Measurements from ENCODE around the gene SUCLG1.

- TF ChIP-seq CTCF (IDR thresholded peaks at IDR 0.05; ENCODE audit: low read depth, low read length), result no peak
- TF ChIP-seq EZH2phosphoT487 (IDR thresholded peaks at IDR 0.05; ENCODE audit: low read depth), result no peak
Observed at GRCh38 chr2:84449055-84449454, 10.0 kb downstream of the SUCLG1 start.
